HFF-Myc (cell line): ENCODE results near the gene USP6NL.

ENCODE experiments used
- DNase-seq: peaks from one replicate; pipeline ENCODE4 v3.0.0-alpha.2; 2011; ENCODE audit warnings: low read depth; ENCODE audit errors: extremely low read depth
- H3K4me3 ChIP-seq: replicated peaks from 2 replicates; pipeline ENCODE4 v1.5.1; 2011; ENCODE audit warnings: low read depth, mild to moderate bottlenecking, control low read depth, low read length
- TF ChIP-seq, protein P1 (sequence below): IDR thresholded peaks from 2 replicates; pipeline ENCODE4 v1.5.1; 2012; ENCODE audit warnings: mild to moderate bottlenecking, low read depth, low read length, control low read depth; ENCODE audit errors: missing control alignments

The USP6NL gene

DNA sequence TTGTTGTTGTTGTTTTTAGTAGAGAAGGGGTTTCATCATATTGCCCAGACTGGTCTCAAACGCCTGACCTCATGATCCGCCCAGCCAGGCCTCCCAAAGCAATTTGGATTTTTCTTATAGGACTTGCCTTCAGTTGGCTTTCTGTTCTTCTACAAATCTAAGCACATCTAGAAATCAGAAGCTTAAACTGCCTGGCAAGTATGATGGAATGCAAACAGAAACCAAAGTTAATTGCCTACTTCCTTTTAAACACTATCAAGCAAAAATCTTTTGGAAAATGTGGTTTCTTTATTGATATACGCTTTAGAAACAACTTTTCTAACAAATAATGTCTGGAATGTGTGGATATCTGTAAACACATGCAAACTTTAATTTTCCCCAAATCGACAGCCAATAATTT, 64.9 kb downstream of the USP6NL start:
- TF ChIP-seq, protein P1, sequence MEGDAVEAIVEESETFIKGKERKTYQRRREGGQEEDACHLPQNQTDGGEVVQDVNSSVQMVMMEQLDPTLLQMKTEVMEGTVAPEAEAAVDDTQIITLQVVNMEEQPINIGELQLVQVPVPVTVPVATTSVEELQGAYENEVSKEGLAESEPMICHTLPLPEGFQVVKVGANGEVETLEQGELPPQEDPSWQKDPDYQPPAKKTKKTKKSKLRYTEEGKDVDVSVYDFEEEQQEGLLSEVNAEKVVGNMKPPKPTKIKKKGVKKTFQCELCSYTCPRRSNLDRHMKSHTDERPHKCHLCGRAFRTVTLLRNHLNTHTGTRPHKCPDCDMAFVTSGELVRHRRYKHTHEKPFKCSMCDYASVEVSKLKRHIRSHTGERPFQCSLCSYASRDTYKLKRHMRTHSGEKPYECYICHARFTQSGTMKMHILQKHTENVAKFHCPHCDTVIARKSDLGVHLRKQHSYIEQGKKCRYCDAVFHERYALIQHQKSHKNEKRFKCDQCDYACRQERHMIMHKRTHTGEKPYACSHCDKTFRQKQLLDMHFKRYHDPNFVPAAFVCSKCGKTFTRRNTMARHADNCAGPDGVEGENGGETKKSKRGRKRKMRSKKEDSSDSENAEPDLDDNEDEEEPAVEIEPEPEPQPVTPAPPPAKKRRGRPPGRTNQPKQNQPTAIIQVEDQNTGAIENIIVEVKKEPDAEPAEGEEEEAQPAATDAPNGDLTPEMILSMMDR = no peak
- DNase-seq = no peak
- no peak overlapping the region for H3K4me3 ChIP-seq

DNA sequence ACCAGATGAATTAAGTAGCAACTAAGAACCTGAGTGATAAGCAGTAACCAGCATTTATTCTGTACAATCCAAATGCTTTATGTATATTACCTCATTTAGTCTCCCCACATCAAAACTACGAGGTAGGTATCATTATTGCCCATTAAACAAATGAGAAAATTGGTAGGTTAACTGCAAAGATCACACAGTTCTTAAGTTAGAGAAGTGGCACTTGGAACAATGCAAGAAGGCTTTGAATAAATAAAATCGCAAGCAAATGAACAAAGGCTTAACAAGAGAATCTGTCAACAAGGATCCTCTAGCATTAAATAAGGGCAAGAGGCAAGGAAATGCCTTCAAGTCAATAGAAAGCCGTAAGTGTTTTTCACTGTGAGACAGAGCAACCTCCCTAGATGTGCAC, 70.2 kb downstream of the USP6NL start:
- no peak overlapping the region for H3K4me3 ChIP-seq
- TF ChIP-seq, protein P1 = no peak
- no peak for DNase-seq

DNA sequence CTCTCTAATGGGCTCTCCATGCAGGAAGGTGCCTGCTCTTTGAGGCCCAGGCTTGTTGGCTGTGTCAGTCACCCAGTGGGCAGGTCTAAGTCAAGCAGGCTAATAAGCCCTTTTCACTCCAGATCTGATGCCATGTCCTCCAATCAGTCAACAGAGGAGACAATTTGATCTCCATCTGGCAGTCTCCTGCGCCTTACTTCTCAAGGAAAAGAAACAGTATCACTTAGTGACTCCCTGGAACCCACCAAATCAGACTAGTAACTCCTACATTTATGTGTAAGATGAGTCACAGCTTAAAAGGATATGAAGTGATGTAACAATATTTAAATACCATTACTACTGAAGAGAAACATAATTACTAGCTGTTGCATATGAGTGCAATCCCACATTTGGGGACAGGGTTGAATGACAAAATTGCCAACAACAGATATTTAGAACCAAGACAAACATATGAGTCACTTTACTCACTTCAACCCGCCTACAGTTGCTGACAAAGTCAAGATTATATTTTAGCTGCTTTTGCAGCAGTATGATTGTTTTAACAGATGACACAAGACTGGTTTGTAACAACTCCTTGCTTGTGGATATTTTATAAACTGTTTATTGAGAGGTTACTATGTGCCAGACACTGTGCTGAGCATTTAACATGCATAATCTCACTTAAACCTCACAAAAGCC, 72.1 kb downstream of the USP6NL start:
- TF ChIP-seq, protein P1 = no peak
- H3K4me3 ChIP-seq = no peak overlapping the region
- DNase-seq = no peak

DNA sequence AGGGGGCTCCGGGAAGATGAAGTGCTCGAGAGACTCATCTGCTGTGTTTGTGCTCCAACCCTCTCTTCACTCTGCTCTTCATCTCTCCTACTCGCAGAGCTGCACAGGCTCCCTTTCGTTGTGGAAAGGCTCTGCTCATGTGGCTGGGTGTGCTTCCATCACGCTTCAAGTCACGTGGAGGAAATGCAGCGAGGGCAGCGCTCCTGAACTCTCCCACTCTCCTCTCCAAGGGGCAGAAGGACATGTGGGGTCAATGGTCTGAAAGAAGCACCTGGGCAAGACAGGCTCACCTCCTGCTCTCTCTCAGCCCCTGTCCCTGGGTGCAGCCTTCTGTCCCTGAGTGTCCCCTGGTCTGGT, 72.6 kb downstream of the USP6NL start:
- no peak overlapping the region for H3K4me3 ChIP-seq
- no peak for DNase-seq
- TF ChIP-seq, protein P1 = no peak

DNA sequence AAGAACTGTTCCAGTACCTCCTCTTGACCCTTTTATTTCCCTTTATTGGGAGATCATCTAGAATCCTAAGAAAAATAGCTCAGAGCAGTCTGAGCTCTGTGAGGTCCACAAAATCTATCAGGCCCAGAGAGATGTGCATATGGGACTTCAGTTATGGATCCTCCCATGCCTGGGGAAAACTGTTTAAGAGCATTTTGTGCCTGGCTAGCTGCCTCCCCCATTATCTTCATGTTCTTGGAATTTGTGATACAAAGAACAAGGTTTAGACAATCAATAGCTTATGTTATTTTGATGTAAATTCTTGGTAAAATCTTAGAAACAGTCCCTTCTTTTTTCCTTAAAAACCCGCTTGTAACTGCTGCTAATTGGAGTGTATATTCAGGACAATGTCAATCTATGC, 75.2 kb downstream of the USP6NL start:
- no peak overlapping the region for H3K4me3 ChIP-seq
- TF ChIP-seq, protein P1 = no peak
- no peak for DNase-seq

DNA sequence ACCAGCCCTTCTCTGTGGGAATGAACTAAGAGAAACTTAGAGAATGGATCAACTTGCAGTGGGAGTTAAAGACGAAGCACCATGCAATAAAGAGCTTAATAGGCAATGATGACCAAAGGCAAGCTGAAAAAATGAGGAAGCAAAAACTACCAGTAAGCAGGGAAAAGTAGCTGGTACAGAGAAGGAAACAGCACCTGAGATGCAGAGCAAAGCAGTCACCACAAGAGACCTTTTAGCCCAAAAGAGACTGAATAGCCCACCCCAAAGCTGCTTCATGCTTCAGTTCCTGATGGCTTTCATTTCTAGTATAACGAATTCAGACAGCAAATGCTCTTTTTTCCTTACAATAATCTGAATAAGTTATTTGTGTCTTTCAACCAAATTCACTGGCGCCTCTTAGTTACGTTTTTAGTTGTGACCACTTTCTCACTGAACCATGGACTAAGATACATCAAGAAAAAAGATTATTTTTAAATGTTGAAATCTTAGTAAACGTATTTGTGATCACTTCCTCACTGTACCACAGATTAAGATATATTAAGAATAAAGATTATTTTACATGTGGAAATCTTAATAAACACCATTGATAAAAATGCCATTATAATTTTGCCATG, 76.0 kb downstream of the USP6NL start:
- no peak overlapping the region for H3K4me3 ChIP-seq
- TF ChIP-seq, protein P1 = no peak
- DNase-seq = no peak

DNA sequence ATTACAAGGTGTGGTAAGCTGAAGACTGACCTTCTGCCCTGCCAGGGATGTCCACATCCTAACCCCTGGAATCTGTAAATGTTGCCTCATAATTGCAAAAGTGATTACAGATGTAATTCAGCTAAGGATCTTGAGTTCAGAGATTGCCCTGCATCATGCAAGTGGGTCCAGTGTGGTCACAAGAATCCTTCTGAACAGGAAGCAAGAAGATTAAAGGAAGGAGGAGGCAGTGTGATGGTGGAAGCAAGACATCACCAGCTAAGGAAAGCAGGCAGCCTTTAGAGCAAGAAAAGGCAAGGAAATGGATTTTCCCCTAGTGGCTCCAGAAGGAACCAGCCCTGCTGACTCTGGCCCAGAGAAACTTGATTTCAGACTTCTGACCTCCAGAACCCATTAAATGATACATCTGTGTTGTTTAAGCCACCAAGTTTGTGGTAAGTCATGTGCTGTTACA, 78.1 kb downstream of the USP6NL start:
- peak; percentile 36 for DNase-seq
- TF ChIP-seq, protein P1 = peak; percentile 40
- H3K4me3 ChIP-seq = no peak overlapping the region
